ENCODE measurements around the gene ATP1A1. TPM values are rescaled to one million over a fixed set of nuclear protein-coding genes. Genes with fewer than 3 reads are reported as not detected.

The ATP1A1 gene
- total and polyA plus RNA-seq, 7 donors: 66.1 to 440 (median 230) TPM

GRCh38 chr1:116346943-116347673, 25.9 kb upstream of the ATP1A1 start:
- Histone ChIP-seq H3K4me3 (no peak overlapping the region), H3K27me3 (ENCODE audit: insufficient read depth in 3 of 3, low read length in 2 of 3) (no peaks in the 10 kb centered on the region), H3K4me1 (peaks cover 20% of the 10 kb centered on the region), H3K9me3 (no peaks in the 10 kb centered on the region), H3K27ac (peak overlapping the region; percentile 60), H3K36me3 (ENCODE audit: insufficient read depth in 1 of 2, low read depth in 1 of 2) (no peaks in the 10 kb centered on the region)
- ATAC-seq (peak; percentile 55 to 73 (median 66)), DNase-seq (no peak)
- 48 to 59% (median 56%) methylated on average over 4 of the region's 4 CpGs for WGBS, 3 donors
- intact Hi-C loops (cut with DNase I): loop anchor here in 1 of 2 donors (5.0 kb wide), 1 partner anchor 60 kb away; no protein-coding TSS in a partner anchor
- TF ChIP-seq CTCF (IDR thresholded peaks at IDR 0.05): no peak

- intact Hi-C loops (cut with DNase I): loop anchor here in 1 of 2 donors (5.0 kb wide), 1 partner anchor 60 kb away; no protein-coding TSS in a partner anchor
- 26 to 36% (median 26%) methylated on average over 2 of the region's 2 CpGs for WGBS, 3 donors
- Histone ChIP-seq H3K27me3 (ENCODE audit: insufficient read depth in 3 of 3, low read length in 2 of 3) (no peaks in the 10 kb centered on the region), H3K36me3 (ENCODE audit: insufficient read depth in 1 of 2, low read depth in 1 of 2) (no peaks in the 10 kb centered on the region), H3K27ac (peak overlapping the region; percentile 60), H3K4me3 (no peak overlapping the region), H3K9me3 (no peaks in the 10 kb centered on the region), H3K4me1 (peaks cover 20% of the 10 kb centered on the region)
- TF ChIP-seq CTCF (IDR thresholded peaks at IDR 0.05): no peak
- peak; percentile 94 to 99 (median 96) for ATAC-seq
- DNase-seq: no peak
Observed at GRCh38 chr1:116347696-116348095, 25.3 kb upstream of the ATP1A1 start.

GRCh38 chr1:116350097-116350645, 22.9 kb upstream of the ATP1A1 start:
- no peak overlapping the region for H3K4me3 ChIP-seq
- intact Hi-C loops (cut with DNase I): no loop called here
- peaks cover 20% of the 10 kb centered on the region for H3K4me1 ChIP-seq
- H3K27ac ChIP-seq: no peak overlapping the region
- DNase-seq: no peak
- H3K9me3 ChIP-seq: no peaks in the 10 kb centered on the region
- no peak for TF ChIP-seq CTCF (IDR thresholded peaks at IDR 0.05)
- WGBS, 3 donors: 93 to 97% (median 96%) methylated on average over 2 of the region's 2 CpGs
- no peaks in the 10 kb centered on the region for H3K27me3 ChIP-seq (ENCODE audit: insufficient read depth in 3 of 3, low read length in 2 of 3)
- no peak for ATAC-seq
- H3K36me3 ChIP-seq (ENCODE audit: insufficient read depth in 1 of 2, low read depth in 1 of 2): no peaks in the 10 kb centered on the region

- no peak for DNase-seq
- WGBS, 3 donors: 83 to 87% (median 83%) methylated on average over 4 of the region's 4 CpGs
- no peaks in the 10 kb centered on the region for H3K27me3 ChIP-seq (ENCODE audit: insufficient read depth in 3 of 3, low read length in 2 of 3)
- H3K4me3 ChIP-seq: no peak overlapping the region
- intact Hi-C loops (cut with DNase I): no loop called here
- no peak for TF ChIP-seq CTCF (IDR thresholded peaks at IDR 0.05)
- no peaks in the 10 kb centered on the region for H3K9me3 ChIP-seq
- ATAC-seq: no peak
- H3K4me1 ChIP-seq: peaks cover 14% of the 10 kb centered on the region
- H3K36me3 ChIP-seq (ENCODE audit: insufficient read depth in 1 of 2, low read depth in 1 of 2): no peaks in the 10 kb centered on the region
- no peak overlapping the region for H3K27ac ChIP-seq
Observed at GRCh38 chr1:116351914-116352313, 21.1 kb upstream of the ATP1A1 start.

Measured in psoas muscle (tissue), 8 donors.